ENCODE data around the gene RAD51B.

The RAD51B gene

GRCh38 chr14:68208626-68209317 lies 389.2 kb downstream of the RAD51B start:
- no peak overlapping the region for H3K4me3 ChIP-seq (replicated peaks in 1 of 2; ENCODE audit: low read depth in 2 of 2, low read length in 2 of 2)
- DNase-seq (ENCODE audit: low read depth in 2 of 2), result no peak
- no peak for TF ChIP-seq CTCF (IDR thresholded peaks at IDR 0.05; ENCODE audit: low read depth, low read length)

DNA sequence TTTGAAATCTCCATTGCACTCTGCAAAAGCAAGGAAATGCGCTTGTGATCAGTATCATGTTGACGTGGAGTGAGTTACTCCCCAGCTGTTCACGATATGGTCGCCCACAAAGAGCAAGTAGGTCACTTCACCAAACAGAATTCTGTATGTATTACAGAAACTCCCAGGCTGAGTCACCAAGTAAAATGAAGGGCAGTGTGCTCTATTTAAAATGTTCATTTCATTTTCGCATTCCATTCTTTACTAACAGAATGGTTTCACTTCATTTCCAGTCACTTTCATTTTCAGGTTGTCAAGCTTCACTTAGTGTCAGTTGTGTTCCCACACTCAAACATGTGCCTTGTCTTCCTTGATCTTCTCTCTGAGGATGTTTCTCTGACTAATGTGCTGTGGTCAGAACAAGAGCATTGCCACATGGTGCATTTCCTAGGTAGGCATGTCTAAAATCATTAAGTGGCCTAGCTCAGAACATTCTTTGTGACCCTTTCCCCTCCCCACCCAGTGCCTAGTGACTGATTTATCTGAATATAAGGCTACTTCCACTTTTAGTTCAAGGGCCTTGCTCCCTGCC lies 391.2 kb downstream of the RAD51B start:
- TF ChIP-seq CTCF (IDR thresholded peaks at IDR 0.05; ENCODE audit: low read depth, low read length), result no peak
- DNase-seq (ENCODE audit: low read depth in 2 of 2), result peak; percentile 93 to 95
- peak overlapping the region in 1 of 2 donors; percentile 8 for H3K4me3 ChIP-seq (replicated peaks in 1 of 2; ENCODE audit: low read depth in 2 of 2, low read length in 2 of 2)

DNA sequence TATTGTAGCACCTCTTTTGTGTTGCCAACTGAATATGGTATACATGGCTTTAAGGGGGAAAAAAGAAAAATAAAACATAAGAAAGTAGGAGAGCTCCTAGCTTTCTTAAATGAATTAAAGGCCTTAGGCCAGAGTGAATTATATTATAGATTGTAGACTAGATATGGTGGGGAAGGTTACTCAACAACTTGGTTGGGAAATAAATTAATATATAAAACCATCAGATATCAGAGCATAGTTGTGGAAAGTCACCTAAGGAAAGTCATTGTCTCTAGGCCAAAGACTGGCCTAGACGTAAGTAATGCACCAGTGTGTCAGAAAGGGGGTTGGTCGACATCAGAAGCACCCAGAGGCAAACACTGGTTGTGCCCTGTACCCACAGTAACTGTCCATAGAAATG lies 391.8 kb downstream of the RAD51B start:
- DNase-seq (ENCODE audit: low read depth in 2 of 2), result peak in 1 of 2 donors; percentile 19
- H3K4me3 ChIP-seq (replicated peaks in 1 of 2; ENCODE audit: low read depth in 2 of 2, low read length in 2 of 2), result no peak overlapping the region
- TF ChIP-seq CTCF (IDR thresholded peaks at IDR 0.05; ENCODE audit: low read depth, low read length), result no peak

DNA sequence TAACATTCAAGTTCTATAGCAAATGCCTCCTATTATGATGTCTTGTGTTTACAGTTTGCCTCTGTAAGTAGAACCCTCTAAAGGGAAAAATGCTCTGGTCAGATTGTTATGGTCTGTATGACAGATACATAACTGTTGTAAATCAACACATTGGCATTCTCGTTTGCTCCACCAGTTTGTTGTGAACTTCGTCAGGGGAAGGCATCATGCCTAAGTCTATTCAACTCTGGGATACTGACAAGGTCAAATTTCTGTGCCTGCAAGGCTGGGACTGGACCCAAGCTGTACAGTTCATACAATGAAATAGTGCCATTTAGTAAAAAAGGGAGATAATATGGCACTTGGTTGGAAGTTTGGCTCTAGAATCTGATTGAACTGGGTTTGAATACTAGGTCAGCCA lies 392.3 kb downstream of the RAD51B start:
- no peak overlapping the region for H3K4me3 ChIP-seq (replicated peaks in 1 of 2; ENCODE audit: low read depth in 2 of 2, low read length in 2 of 2)
- DNase-seq (ENCODE audit: low read depth in 2 of 2), result no peak
- no peak for TF ChIP-seq CTCF (IDR thresholded peaks at IDR 0.05; ENCODE audit: low read depth, low read length)

GRCh38 chr14:68212361-68212760 lies 392.8 kb downstream of the RAD51B start:
- DNase-seq (ENCODE audit: low read depth in 2 of 2), result no peak
- TF ChIP-seq CTCF (IDR thresholded peaks at IDR 0.05; ENCODE audit: low read depth, low read length), result no peak
- H3K4me3 ChIP-seq (replicated peaks in 1 of 2; ENCODE audit: low read depth in 2 of 2, low read length in 2 of 2), result no peak overlapping the region

GRCh38 chr14:68214431-68214830 lies 394.9 kb downstream of the RAD51B start:
- no peak for TF ChIP-seq CTCF (IDR thresholded peaks at IDR 0.05; ENCODE audit: low read depth, low read length)
- no peak for DNase-seq (ENCODE audit: low read depth in 2 of 2)
- H3K4me3 ChIP-seq (replicated peaks in 1 of 2; ENCODE audit: low read depth in 2 of 2, low read length in 2 of 2), result no peak overlapping the region

Measured in cardiac fibroblast (primary cell).